ENCODE measurements around the gene MEGF11.

MEGF11 gene

DNA sequence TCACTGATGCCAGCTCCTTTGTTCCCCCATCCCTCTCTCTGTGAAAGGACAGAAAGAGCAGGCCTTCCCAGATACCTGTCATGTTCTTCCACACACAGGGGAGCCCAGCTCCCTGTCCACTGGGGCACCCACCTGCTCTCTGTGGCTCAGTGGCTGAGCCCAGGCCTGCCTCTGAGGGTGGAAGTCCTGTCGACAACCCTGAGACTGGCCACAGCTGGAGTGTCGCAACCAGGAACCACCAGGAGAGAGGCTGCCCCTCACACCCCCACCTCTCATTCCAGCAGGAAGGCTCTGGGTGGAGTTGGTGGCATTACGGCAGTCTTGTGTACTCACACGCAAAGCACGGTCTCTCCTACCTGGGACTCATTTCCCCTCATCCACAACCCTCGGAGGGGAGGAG is 66.3 kb downstream of the MEGF11 start:
- H3F3A ChIP-seq (ENCODE audit: insufficient read depth), result peaks cover 26% of the 10 kb centered on the region
- H2AFZ ChIP-seq (ENCODE audit: low read depth, low read length, severe bottlenecking), result no peak overlapping the region
- no peaks in the 10 kb centered on the region for H3K79me2 ChIP-seq (ENCODE audit: insufficient read depth, low read length)
- H3K9me2 ChIP-seq (replicated peaks; ENCODE audit: insufficient read depth, low read length), result no peaks in the 10 kb centered on the region
- H3K27ac ChIP-seq (ENCODE audit: low read depth, low read length), result peak overlapping the region; percentile 85
- no peaks in the 10 kb centered on the region for H4K20me1 ChIP-seq (ENCODE audit: low read depth, low read length)
- H3K9ac ChIP-seq (ENCODE audit: low read length), result peak overlapping the region; percentile 48
- H3K9me3 ChIP-seq (ENCODE audit: insufficient read depth, low read length), result no peaks in the 10 kb centered on the region
- H3K4me2 ChIP-seq (ENCODE audit: low read depth, low read length, poor library complexity, severe bottlenecking), result peak overlapping the region; percentile 43
- no peaks in the 10 kb centered on the region for H3K36me3 ChIP-seq (ENCODE audit: low read length)
- TF ChIP-seq, protein P1, sequence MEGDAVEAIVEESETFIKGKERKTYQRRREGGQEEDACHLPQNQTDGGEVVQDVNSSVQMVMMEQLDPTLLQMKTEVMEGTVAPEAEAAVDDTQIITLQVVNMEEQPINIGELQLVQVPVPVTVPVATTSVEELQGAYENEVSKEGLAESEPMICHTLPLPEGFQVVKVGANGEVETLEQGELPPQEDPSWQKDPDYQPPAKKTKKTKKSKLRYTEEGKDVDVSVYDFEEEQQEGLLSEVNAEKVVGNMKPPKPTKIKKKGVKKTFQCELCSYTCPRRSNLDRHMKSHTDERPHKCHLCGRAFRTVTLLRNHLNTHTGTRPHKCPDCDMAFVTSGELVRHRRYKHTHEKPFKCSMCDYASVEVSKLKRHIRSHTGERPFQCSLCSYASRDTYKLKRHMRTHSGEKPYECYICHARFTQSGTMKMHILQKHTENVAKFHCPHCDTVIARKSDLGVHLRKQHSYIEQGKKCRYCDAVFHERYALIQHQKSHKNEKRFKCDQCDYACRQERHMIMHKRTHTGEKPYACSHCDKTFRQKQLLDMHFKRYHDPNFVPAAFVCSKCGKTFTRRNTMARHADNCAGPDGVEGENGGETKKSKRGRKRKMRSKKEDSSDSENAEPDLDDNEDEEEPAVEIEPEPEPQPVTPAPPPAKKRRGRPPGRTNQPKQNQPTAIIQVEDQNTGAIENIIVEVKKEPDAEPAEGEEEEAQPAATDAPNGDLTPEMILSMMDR (IDR thresholded peaks at IDR 0.05; ENCODE audit: insufficient read depth, low read length, poor library complexity, severe bottlenecking), result no peak
- TF ChIP-seq EZH2phosphoT487 (conservative IDR thresholded peaks at IDR 0.05; ENCODE audit: low read length), result no peak
- H3K27me3 ChIP-seq (ENCODE audit: low read length), result no peaks in the 10 kb centered on the region
- H3K4me3 ChIP-seq (ENCODE audit: insufficient read depth, low read length, poor library complexity, severe bottlenecking), result no peak overlapping the region

DNA sequence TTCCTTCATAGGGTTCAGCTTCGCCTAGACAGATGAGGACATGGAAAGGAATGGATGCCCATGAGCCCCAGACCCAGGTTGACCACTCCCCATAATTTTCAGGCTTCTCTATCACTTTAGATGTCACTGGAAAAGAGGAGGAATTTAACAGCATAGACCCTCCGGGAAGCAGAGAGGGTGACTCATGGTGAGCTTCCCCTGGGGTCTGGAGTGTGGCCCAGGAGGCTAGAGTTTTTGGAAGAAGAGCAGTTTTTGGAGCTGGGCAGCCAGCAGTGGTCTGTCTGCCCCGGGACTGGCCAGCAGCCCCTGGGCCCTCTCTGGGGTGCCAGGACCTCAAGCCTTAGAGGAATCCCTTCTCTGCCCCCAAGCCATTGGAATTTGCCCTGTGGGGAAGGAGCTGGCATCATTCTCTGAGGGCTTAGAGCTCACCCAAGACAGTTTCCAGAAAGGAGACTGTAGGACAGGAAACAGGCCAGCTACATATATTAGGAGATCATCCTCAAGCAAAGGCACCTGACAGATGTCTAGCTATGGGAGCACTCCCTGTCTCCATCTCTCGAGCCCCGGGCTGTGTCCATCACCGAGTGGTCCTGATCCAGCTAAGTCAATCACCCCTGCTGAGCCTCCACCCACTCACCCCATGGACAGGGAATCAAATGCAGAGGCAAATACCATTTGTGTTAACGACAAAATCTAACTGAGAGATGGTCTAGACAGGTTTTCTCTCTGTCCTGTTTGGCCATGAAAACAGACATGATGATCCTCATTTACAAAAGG is 67.3 kb downstream of the MEGF11 start:
- Histone ChIP-seq H3K9ac (ENCODE audit: low read length) (peak overlapping the region; percentile 48), H3K9me3 (ENCODE audit: insufficient read depth, low read length) (no peaks in the 10 kb centered on the region), H2AFZ (ENCODE audit: low read depth, low read length, severe bottlenecking) (no peak overlapping the region), H3F3A (ENCODE audit: insufficient read depth) (peaks cover 31% of the 10 kb centered on the region), H3K27me3 (ENCODE audit: low read length) (no peaks in the 10 kb centered on the region), H3K27ac (ENCODE audit: low read depth, low read length) (peak overlapping the region; percentile 85), H3K4me2 (ENCODE audit: low read depth, low read length, poor library complexity, severe bottlenecking) (peak overlapping the region; percentile 43), H3K36me3 (ENCODE audit: low read length) (no peaks in the 10 kb centered on the region), H3K4me3 (ENCODE audit: insufficient read depth, low read length, poor library complexity, severe bottlenecking) (no peak overlapping the region), H4K20me1 (ENCODE audit: low read depth, low read length) (no peaks in the 10 kb centered on the region), H3K79me2 (ENCODE audit: insufficient read depth, low read length) (no peaks in the 10 kb centered on the region), H3K9me2 (replicated peaks; ENCODE audit: insufficient read depth, low read length) (no peaks in the 10 kb centered on the region)
- no peak for TF ChIP-seq EZH2phosphoT487 (conservative IDR thresholded peaks at IDR 0.05; ENCODE audit: low read length)
- TF ChIP-seq, protein P1 (IDR thresholded peaks at IDR 0.05; ENCODE audit: insufficient read depth, low read length, poor library complexity, severe bottlenecking), result no peak

DNA sequence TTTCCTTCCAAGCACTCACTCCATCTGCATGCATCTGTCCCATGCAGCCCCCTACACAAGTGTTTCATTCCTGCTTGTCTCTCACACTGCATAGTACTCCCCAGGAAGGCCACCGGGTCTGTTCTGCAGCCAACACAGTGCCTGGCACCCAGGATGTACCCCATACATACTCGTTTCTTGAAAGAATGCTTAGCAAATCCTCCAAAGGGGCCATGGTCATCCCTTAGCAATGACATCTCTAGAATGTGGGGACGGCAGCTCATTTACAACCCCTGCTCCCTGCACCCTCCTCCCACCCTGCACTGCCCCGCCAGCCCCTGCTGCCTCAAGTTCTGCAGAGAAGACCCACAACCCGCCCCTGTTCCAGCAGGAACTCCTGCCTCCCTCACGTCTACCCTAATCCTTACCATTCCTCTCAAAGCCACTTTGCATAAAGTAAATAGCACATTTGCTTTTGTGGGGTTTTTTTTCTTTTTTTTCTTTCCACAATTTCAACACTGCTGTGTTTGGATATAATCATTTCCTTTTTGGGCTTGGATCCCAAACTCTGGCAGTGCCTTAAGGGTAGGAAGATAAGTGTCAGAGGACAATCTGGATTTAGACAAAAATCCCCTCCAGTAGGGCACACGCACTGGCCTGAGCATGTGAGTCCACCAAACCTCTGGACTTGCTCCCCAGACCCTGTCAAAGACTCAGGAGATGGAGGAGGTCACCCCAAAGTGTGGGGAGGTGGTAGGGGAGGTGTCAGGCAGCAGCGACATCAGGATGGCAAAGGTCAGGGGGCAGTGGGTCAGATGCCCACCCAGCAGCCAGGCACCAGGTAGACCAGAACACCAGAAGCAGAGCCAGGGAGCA is 68.4 kb downstream of the MEGF11 start:
- no peak overlapping the region for H3K4me3 ChIP-seq (ENCODE audit: insufficient read depth, low read length, poor library complexity, severe bottlenecking)

More for the DNA sequence above, 68.4 kb downstream of the MEGF11 start:
- Histone ChIP-seq H3K79me2 (ENCODE audit: insufficient read depth, low read length) (no peaks in the 10 kb centered on the region), H3K36me3 (ENCODE audit: low read length) (no peaks in the 10 kb centered on the region), H3K9ac (ENCODE audit: low read length) (peak overlapping the region; percentile 48), H3K4me2 (ENCODE audit: low read depth, low read length, poor library complexity, severe bottlenecking) (no peak overlapping the region), H3K27me3 (ENCODE audit: low read length) (no peaks in the 10 kb centered on the region), H3K9me3 (ENCODE audit: insufficient read depth, low read length) (no peaks in the 10 kb centered on the region), H3F3A (ENCODE audit: insufficient read depth) (peaks cover 32% of the 10 kb centered on the region), H2AFZ (ENCODE audit: low read depth, low read length, severe bottlenecking) (no peak overlapping the region), H3K27ac (ENCODE audit: low read depth, low read length) (peak overlapping the region; percentile 85), H4K20me1 (ENCODE audit: low read depth, low read length) (no peaks in the 10 kb centered on the region), H3K9me2 (replicated peaks; ENCODE audit: insufficient read depth, low read length) (no peaks in the 10 kb centered on the region)
- TF ChIP-seq EZH2phosphoT487 (conservative IDR thresholded peaks at IDR 0.05; ENCODE audit: low read length), result no peak
